GM23248 (cell line): ENCODE data around the gene TMEM108. TPM values are rescaled to one million over a fixed set of nuclear protein-coding genes. Genes with fewer than 3 reads are reported as not detected.

Experiments used
- DNase-seq: peaks from one replicate; pipeline ENCODE4 v3.0.0-alpha.2; 2015
- H2AFZ ChIP-seq: fragments of 200-600 bp; sonication (generic); 2 replicates; pipeline ENCODE4 v1.6.1; 2016; ENCODE audit warnings: antibody characterized with exemption
- H3F3A ChIP-seq: fragments of 200-600 bp; sonication (generic); 2 replicates; pipeline ENCODE4 v1.6.1; 2016; ENCODE audit warnings: mild to moderate bottlenecking, antibody characterized with exemption, mixed run types; ENCODE audit not compliant: insufficient read depth
- H3K27ac ChIP-seq: fragments of 200-600 bp; sonication (generic); 2 replicates; pipeline ENCODE4 v1.5.1; 2016; ENCODE audit warnings: mild to moderate bottlenecking
- H3K27me3 ChIP-seq: fragments of 200-600 bp; sonication (generic); replicated peaks from 2 replicates; pipeline ENCODE4 v1.6.1; 2016; ENCODE audit warnings: mild to moderate bottlenecking; ENCODE audit not compliant: insufficient read depth
- H3K36me3 ChIP-seq: fragments of 200-600 bp; sonication (generic); 2 replicates; pipeline ENCODE4 v1.6.1; 2016; ENCODE audit warnings: low read depth, mild to moderate bottlenecking
- H3K4me1 ChIP-seq: fragments of 200-600 bp; sonication (generic); 2 replicates; pipeline ENCODE4 v1.6.1; 2016; ENCODE audit warnings: mild to moderate bottlenecking; ENCODE audit not compliant: insufficient read depth
- H3K4me2 ChIP-seq: fragments of 200-600 bp; sonication (generic); one replicate; pipeline ENCODE4 v1.6.1; 2016; ENCODE audit warnings: mild to moderate bottlenecking; ENCODE audit not compliant: unreplicated experiment
- H3K4me3 ChIP-seq: fragments of 200-600 bp; sonication (generic); 2 replicates; pipeline ENCODE4 v1.5.1; 2016; ENCODE audit warnings: mild to moderate bottlenecking
- H3K79me2 ChIP-seq: fragments of 200-600 bp; sonication (generic); 2 replicates; pipeline ENCODE4 v1.6.1; 2016; ENCODE audit warnings: mild to moderate bottlenecking; ENCODE audit not compliant: insufficient read depth
- H3K9ac ChIP-seq: fragments of 200-600 bp; sonication (generic); 2 replicates; pipeline ENCODE4 v1.6.1; 2016; ENCODE audit warnings: mild to moderate bottlenecking
- H3K9me2 ChIP-seq: fragments of 200-600 bp; sonication (generic); 2 replicates; pipeline ENCODE4 v1.6.1; 2016; ENCODE audit warnings: mixed run types, mild to moderate bottlenecking, moderate library complexity; ENCODE audit not compliant: insufficient read depth
- H3K9me3 ChIP-seq: fragments of 200-600 bp; sonication (generic); one replicate; pipeline ENCODE4 v1.6.1; 2017; ENCODE audit warnings: low read depth
- H4K20me1 ChIP-seq: fragments of 200-600 bp; sonication (generic); 2 replicates; pipeline ENCODE4 v1.6.0; 2016; ENCODE audit not compliant: insufficient read depth
- EZH2 ChIP-seq: fragments of 200-600 bp; sonication (generic); IDR thresholded peaks from 2 replicates; pipeline ENCODE4 v1.6.1; 2018; ENCODE audit warnings: antibody characterized with exemption, mild to moderate bottlenecking; ENCODE audit not compliant: insufficient read depth, poor library complexity, severe bottlenecking
- EZH2phosphoT487 ChIP-seq: fragments of 200-600 bp; sonication (generic); IDR thresholded peaks from 2 replicates; pipeline ENCODE4 v1.6.1; 2018; ENCODE audit warnings: antibody characterized with exemption, moderate library complexity, mild to moderate bottlenecking, low read depth; ENCODE audit not compliant: insufficient read depth
- WGBS, 2 experiments: methylation state at CpG; one replicate each; pipeline ENCODE4 v1.1.6; 2015 to 2017; ENCODE audit warnings: low lambda C conversion rate in 2 of 2, low coverage in 1 of 2; ENCODE audit errors: missing lambda C conversion rate in 2 of 2; 5-methylcytosine and 5-hydroxymethylcytosine counted together
- in situ Hi-C: fragments of 300-500 bp; cut with MboI; formaldehyde crosslinking; loops from 2 replicates; pipeline ENCODE4 v1.15.0; 2020
- polyA plus RNA-seq: library from polyadenylated mRNA; unstranded; fragments of >200 nt; fragmentation: Nextera tagmentation; extraction: Ambion mirVana; gene quantifications from 2 replicates; pipeline ENCODE4 v1.2.1, GENCODE V29; 2016
- total RNA-seq: library from RNA; depleted of rRNA; stranded (reverse); fragments of >200 nt; shearing (Covaris generic); gene quantifications from 2 replicates; pipeline ENCODE4 v1.2.3, GENCODE V29; 2014

TMEM108 gene
- total and polyA plus RNA-seq, 2 experiments from 2014 or later = not detected

- no peaks in the 10 kb centered on the region for H3K79me2 ChIP-seq
- 26 to 43% methylated on average over 1 of the region's 1 CpG for WGBS, 2 experiments
- H2AFZ ChIP-seq = no peak overlapping the region
Observed at GRCh38 chr3:133047980-133048379, 9.8 kb downstream of the TMEM108 start.

DNA sequence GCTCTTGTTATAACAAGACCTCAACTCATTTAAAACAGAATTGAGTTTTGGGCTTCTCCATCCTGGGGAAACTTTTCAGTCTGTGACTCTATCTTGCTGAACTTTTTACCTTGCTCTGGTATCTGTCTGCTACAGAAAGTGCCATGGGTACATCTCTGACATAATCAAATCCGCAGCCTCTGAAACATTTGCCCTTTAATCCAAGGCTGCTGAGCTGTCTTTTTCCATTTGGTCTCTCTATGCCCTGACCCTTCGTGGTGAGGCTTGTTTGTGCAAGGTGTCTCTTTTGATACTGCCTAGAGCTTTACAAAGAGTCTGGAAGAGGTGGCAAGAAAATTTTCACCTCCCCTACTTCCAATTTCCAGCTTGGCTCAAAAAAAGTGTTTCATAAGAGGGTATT lies 11.3 kb downstream of the TMEM108 start:
- Histone ChIP-seq H3K27ac (no peak overlapping the region), H3K4me3 (no peak overlapping the region), H3K36me3 (no peaks in the 10 kb centered on the region), H4K20me1 (no peaks in the 10 kb centered on the region), H3K27me3 (peaks cover 3% of the 10 kb centered on the region; the same call in 1 of the 2 replicates), H2AFZ (no peak overlapping the region), H3K4me1 (no peaks in the 10 kb centered on the region), H3K9me2 (no peaks in the 10 kb centered on the region), H3K9ac (no peak overlapping the region), H3K4me2 (no peak overlapping the region), H3K9me3 (no peaks in the 10 kb centered on the region), H3F3A (no peaks in the 10 kb centered on the region), H3K79me2 (no peaks in the 10 kb centered on the region)
- in situ Hi-C loops = loop anchor here (10.0 kb wide), 2 partner anchors 315 to 375 kb away; no protein-coding TSS in a partner anchor
- TF ChIP-seq EZH2phosphoT487 = no peak
- no peak for TF ChIP-seq EZH2
- 28 to 38% methylated on average over 2 of the region's 2 CpGs for WGBS, 2 experiments
- no peak for DNase-seq

More at GRCh38 chr3:133047980-133048379, 9.8 kb downstream of the TMEM108 start:
- H3K9ac ChIP-seq = no peak overlapping the region
- H3K4me1 ChIP-seq = no peaks in the 10 kb centered on the region
- no peaks in the 10 kb centered on the region for H3K36me3 ChIP-seq
- H3K9me3 ChIP-seq = no peaks in the 10 kb centered on the region
- H3K4me2 ChIP-seq = no peak overlapping the region
- peaks cover 3% of the 10 kb centered on the region; the same call in 1 of the 2 replicates for H3K27me3 ChIP-seq
- TF ChIP-seq EZH2 = no peak
- no peak for TF ChIP-seq EZH2phosphoT487
- no peak overlapping the region for H3K4me3 ChIP-seq
- H3K27ac ChIP-seq = no peak overlapping the region
- DNase-seq = no peak
- in situ Hi-C loops = loop anchor here (10.0 kb wide), 2 partner anchors 313 to 377 kb away; no protein-coding TSS in a partner anchor
- H3K9me2 ChIP-seq = no peaks in the 10 kb centered on the region
- no peaks in the 10 kb centered on the region for H4K20me1 ChIP-seq
- H3F3A ChIP-seq = no peaks in the 10 kb centered on the region

GRCh38 chr3:133050891-133051290 lies 12.7 kb downstream of the TMEM108 start:
- H3K36me3 ChIP-seq = no peaks in the 10 kb centered on the region
- H3F3A ChIP-seq = no peaks in the 10 kb centered on the region
- no peak for DNase-seq
- H3K27me3 ChIP-seq = peaks cover 3% of the 10 kb centered on the region; the same call in 1 of the 2 replicates
- H3K4me2 ChIP-seq = no peak overlapping the region
- no peak for TF ChIP-seq EZH2phosphoT487
- no peak for TF ChIP-seq EZH2
- in situ Hi-C loops = no loop called here
- WGBS, 2 experiments = 18 to 23% methylated on average over 2 of the region's 2 CpGs
- no peak overlapping the region for H2AFZ ChIP-seq
- H3K79me2 ChIP-seq = no peaks in the 10 kb centered on the region
- H3K27ac ChIP-seq = no peak overlapping the region
- H3K4me3 ChIP-seq = no peak overlapping the region
- no peaks in the 10 kb centered on the region for H3K4me1 ChIP-seq
- H3K9me2 ChIP-seq = no peaks in the 10 kb centered on the region
- H3K9ac ChIP-seq = no peak overlapping the region
- no peaks in the 10 kb centered on the region for H3K9me3 ChIP-seq
- H4K20me1 ChIP-seq = no peaks in the 10 kb centered on the region

GRCh38 chr3:133053532-133053931 lies 15.3 kb downstream of the TMEM108 start:
- Histone ChIP-seq H3K9me3 (no peaks in the 10 kb centered on the region), H3K27ac (no peak overlapping the region), H3K4me1 (no peaks in the 10 kb centered on the region), H4K20me1 (no peaks in the 10 kb centered on the region), H2AFZ (no peak overlapping the region), H3K9me2 (no peaks in the 10 kb centered on the region), H3K4me3 (no peak overlapping the region), H3K79me2 (no peaks in the 10 kb centered on the region), H3K4me2 (no peak overlapping the region), H3K36me3 (no peaks in the 10 kb centered on the region), H3F3A (no peaks in the 10 kb centered on the region), H3K9ac (no peak overlapping the region), H3K27me3 (0 out of 2 replicates have a peak, but pooled peaks cover 3% of the 10 kb centered on the region)
- DNase-seq = no peak
- in situ Hi-C loops = no loop called here
- no peak for TF ChIP-seq EZH2phosphoT487
- 3 to 4% methylated on average over 2 of the region's 2 CpGs for WGBS, 2 experiments

DNA sequence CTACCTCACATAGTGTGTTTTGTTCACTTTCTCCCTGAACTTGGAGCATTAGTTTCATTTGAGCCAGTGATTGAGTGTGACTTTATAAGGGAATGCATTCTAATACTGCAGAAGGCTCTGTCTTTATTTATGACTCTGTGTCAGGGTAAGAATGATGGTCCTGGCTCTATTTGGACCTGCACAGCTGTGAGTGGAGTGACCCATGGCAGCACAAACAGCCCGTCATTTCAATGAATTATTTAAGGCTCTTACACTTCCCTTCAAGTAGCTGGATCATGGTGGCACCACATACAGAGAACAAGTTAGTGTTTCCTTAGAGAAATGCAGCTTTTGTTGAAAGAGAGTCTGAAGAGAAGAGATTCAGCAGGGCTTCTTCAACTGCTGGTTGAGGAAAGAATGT lies 16.4 kb downstream of the TMEM108 start:
- DNase-seq = no peak
- no peak overlapping the region for H3K27ac ChIP-seq

More for the DNA sequence above, 16.4 kb downstream of the TMEM108 start:
- no peaks in the 10 kb centered on the region for H3K9me3 ChIP-seq
- H3K9me2 ChIP-seq = no peaks in the 10 kb centered on the region
- no peak overlapping the region for H3K9ac ChIP-seq
- 0 out of 2 replicates have a peak, but pooled peaks cover 3% of the 10 kb centered on the region for H3K27me3 ChIP-seq
- no peaks in the 10 kb centered on the region for H3F3A ChIP-seq
- H3K79me2 ChIP-seq = no peaks in the 10 kb centered on the region
- no peak for TF ChIP-seq EZH2phosphoT487
- no peak for TF ChIP-seq EZH2
- in situ Hi-C loops = no loop called here
- H3K36me3 ChIP-seq = no peaks in the 10 kb centered on the region
- no peaks in the 10 kb centered on the region for H4K20me1 ChIP-seq
- H3K4me3 ChIP-seq = no peak overlapping the region
- H3K4me1 ChIP-seq = no peaks in the 10 kb centered on the region
- WGBS, 2 experiments = 10 to 29% methylated on average over 1 of the region's 1 CpG
- no peak overlapping the region for H2AFZ ChIP-seq
- no peak overlapping the region for H3K4me2 ChIP-seq
